Endothelial cell of umbilical vein (primary cell): ENCODE results near the gene IFNA4. TPM values are rescaled to one million over a fixed set of nuclear protein-coding genes. Genes with fewer than 3 reads are reported as not detected.
A peak's percentile ranks its signal among the peaks of the same experiment; 100 is the strongest.
"Not testable (repeated sequence)": the region's sequence is repeated elsewhere in the genome, so short reads cannot be mapped to it uniquely, and the experiment has no call there.

Experiments
- BruUV-seq: library from RNA; stranded (reverse); fragments of 400-500 nt; replicated peaks from 2 replicates; lab custom pipeline; 2021; lab: Mats Ljungman, UMichigan
- CTCF ChIA-PET: fragments of 300-600, 350-600 bp; sonication (Branson Sonifier 250); formaldehyde crosslinking; loops from one replicate; lab custom pipeline; 2021; ENCODE audit warnings: antibody characterized with exemption, inconsistent platforms; lab: Charles Lee
- POLR2A ChIA-PET: fragments of 300-600, 350-600 bp; sonication (Branson Sonifier 250); formaldehyde crosslinking; loops from one replicate; lab custom pipeline; 2021; ENCODE audit warnings: antibody characterized with exemption, inconsistent platforms; lab: Charles Lee
- DNase-seq: peaks from one replicate; pipeline ENCODE4 v3.0.0-alpha.2; 2011; ENCODE audit warnings: low read depth, low spot score
- FAIRE-seq: peaks from 2 replicates; lab custom pipeline; 2011; peaks lifted over from hg19 to GRCh38; lab: Jason Lieb, UNC
- H2AFZ ChIP-seq: 2 replicates; pipeline ENCODE4 v1.6.0; 2012; ENCODE audit warnings: low read depth, low read length, control low read depth, inconsistent platforms
- H3K27ac ChIP-seq: 2 replicates; pipeline ENCODE4 v1.5.1; 2011; ENCODE audit warnings: low read depth, mild to moderate bottlenecking, control low read depth, low read length, moderate library complexity; ENCODE audit not compliant: insufficient read depth
- H3K27me3 ChIP-seq, 2 experiments: 2 replicates each; pipeline versions ENCODE4 v1.6.0 to v1.6.1; 2011; ENCODE audit warnings: low read length in 2 of 2, mixed read lengths in 1 of 2; ENCODE audit not compliant: control insufficient read depth in 2 of 2, insufficient read depth in 2 of 2
- H3K36me3 ChIP-seq, 2 experiments: 2 replicates in 1 of 2; 3 replicates in 1 of 2; pipeline ENCODE4 v1.5.1; 2011; ENCODE audit warnings: low read length in 2 of 2, mild to moderate bottlenecking in 1 of 2, moderate library complexity in 1 of 2; ENCODE audit not compliant: control insufficient read depth in 2 of 2, insufficient read depth in 2 of 2; ENCODE audit errors: extremely low read depth in 1 of 2
- H3K4me1 ChIP-seq: 3 replicates; pipeline ENCODE4 v1.5.1; 2011; ENCODE audit warnings: mild to moderate bottlenecking, low read length; ENCODE audit not compliant: control insufficient read depth, insufficient read depth; ENCODE audit errors: extremely low read depth
- H3K4me2 ChIP-seq: 2 replicates; pipeline ENCODE4 v1.6.1; 2011; ENCODE audit warnings: low read length, control low read depth, mixed read lengths; ENCODE audit not compliant: insufficient read depth
- H3K4me3 ChIP-seq, 3 experiments: fragments of 200-600 bp in 1 of 3; sonication (generic), shearing (Covaris generic) in 1 of 3; replicated peaks in 1 of 3; 2 replicates each; pipeline ENCODE4 v1.5.1; 2011 to 2016; ENCODE audit warnings: control low read depth in 3 of 3, low read length in 3 of 3, mild to moderate bottlenecking in 2 of 3, inconsistent platforms in 1 of 3, low read depth in 1 of 3, moderate library complexity in 1 of 3; ENCODE audit not compliant: insufficient read depth in 1 of 3
- H3K79me2 ChIP-seq: 2 replicates; pipeline ENCODE4 v1.6.0; 2012; ENCODE audit warnings: low read length, inconsistent platforms; ENCODE audit not compliant: control insufficient read depth, insufficient read depth
- H3K9ac ChIP-seq: replicated peaks from 2 replicates; pipeline ENCODE3; 2011; ENCODE audit warnings: low read length, control low read depth; ENCODE audit not compliant: insufficient read depth; ENCODE audit errors: extremely low read depth
- H3K9me1 ChIP-seq: replicated peaks from 3 replicates; pipeline ENCODE4 v1.6.0; 2011; ENCODE audit warnings: mild to moderate bottlenecking, low read length; ENCODE audit not compliant: control insufficient read depth, insufficient read depth; ENCODE audit errors: extremely low read depth
- H3K9me3 ChIP-seq: replicated peaks from 2 replicates; pipeline ENCODE4 v1.5.1; 2012; ENCODE audit warnings: low read length, inconsistent platforms; ENCODE audit not compliant: control insufficient read depth, insufficient read depth
- H4K20me1 ChIP-seq: replicated peaks from 2 replicates; pipeline ENCODE3; 2011; ENCODE audit warnings: mild to moderate bottlenecking, low read length; ENCODE audit not compliant: control insufficient read depth, insufficient read depth; ENCODE audit errors: extremely low read depth
- CTCF ChIP-seq, 2 donors: IDR thresholded peaks; 1 replicate in 1 of 2; 2 replicates in 1 of 2; pipeline ENCODE4 v1.5.1; 2011; ENCODE audit warnings: low read length in 2 of 2, mild to moderate bottlenecking in 2 of 2, moderate library complexity in 2 of 2, control low read depth in 1 of 2, inconsistent platforms in 1 of 2, low read depth in 1 of 2; ENCODE audit not compliant: insufficient read depth in 1 of 2; ENCODE audit errors: extremely low read depth in 1 of 2
- EZH2 ChIP-seq: IDR thresholded peaks from 2 replicates; pipeline ENCODE4 v1.6.1; 2012; ENCODE audit warnings: borderline replicate concordance, low read depth, mild to moderate bottlenecking, moderate library complexity, low read length, inconsistent platforms; ENCODE audit not compliant: severe bottlenecking
- FOS ChIP-seq: IDR thresholded peaks from 2 replicates; pipeline ENCODE4 v1.6.1; 2011; ENCODE audit warnings: mild to moderate bottlenecking, low read length, moderate library complexity, borderline replicate concordance; ENCODE audit not compliant: insufficient read depth
- GATA2 ChIP-seq: IDR thresholded peaks from 2 replicates; pipeline ENCODE4 v1.7.0; 2011; ENCODE audit warnings: low read depth, mild to moderate bottlenecking, moderate library complexity, mixed read lengths, low read length; ENCODE audit not compliant: insufficient read length, insufficient read depth
- JUN ChIP-seq: IDR thresholded peaks from 2 replicates; pipeline ENCODE4 v1.6.1; 2011; ENCODE audit warnings: borderline replicate concordance, low read depth; ENCODE audit not compliant: insufficient read length, insufficient read depth
- MAX ChIP-seq: IDR thresholded peaks from 2 replicates; pipeline ENCODE4 v1.6.1; 2011; ENCODE audit not compliant: insufficient read depth, insufficient read length
- MYC ChIP-seq: IDR thresholded peaks from one replicate; pipeline ENCODE4 v1.6.1; 2011; ENCODE audit warnings: mild to moderate bottlenecking, low read depth, low read length
- POLR2A ChIP-seq: IDR thresholded peaks from 2 replicates; pipeline ENCODE4 v1.6.1; 2012; ENCODE audit warnings: low read depth, mild to moderate bottlenecking, control low read depth, low read length
- POLR2AphosphoS5 ChIP-seq: IDR thresholded peaks from 2 replicates; pipeline ENCODE4 v1.6.1; 2012; ENCODE audit warnings: low read depth, mild to moderate bottlenecking, control low read depth, low read length, moderate library complexity; ENCODE audit not compliant: insufficient read depth
- dilution Hi-C: fragments of 300-500 bp; cut with MboI; formaldehyde crosslinking; loops from one replicate; pipeline ENCODE4 v1.15.0; 2019; ENCODE audit warnings: low sequenced_read_pairs; ENCODE audit not compliant: extremely low pct_ligation_motif_present
- intact Hi-C: fragments of 100-400 bp; cut with micrococcal nuclease; formaldehyde crosslinking; loops from one replicate; pipeline ENCODE4 v1.10.0; 2022
- polyA plus RNA-seq, 4 experiments: library from polyadenylated mRNA; depleted of rRNA in 3 of 4; stranded (reverse) in 3 of 4; unstranded in 1 of 4; fragments of >200 nt; gene quantifications; 2 replicates each; pipeline versions ENCODE4 v1.2.1 to v1.2.3, GENCODE V29; 2011 to 2012; ENCODE audit warnings: missing spikeins in 1 of 4
- total RNA-seq: library from RNA; stranded (reverse); gene quantifications from 2 replicates; pipeline ENCODE4 v1.2.3, GENCODE V29; 2021

IFNA4 gene
- total and polyA plus RNA-seq, 2 donors (not counting 3 experiments of a cell fraction or from before 2014, with no cell fraction given), result not detected

- H3K9ac ChIP-seq, H3K9me3 ChIP-seq, dilution Hi-C loops, H2AFZ ChIP-seq, H3K36me3 ChIP-seq, POLR2A ChIA-PET, H3K27me3 ChIP-seq, H3K4me1 ChIP-seq, H3K4me3 ChIP-seq, H3K4me2 ChIP-seq, H3K27ac ChIP-seq, H3K9me1 ChIP-seq, intact Hi-C loops, BruUV-seq, H3K79me2 ChIP-seq, H4K20me1 ChIP-seq: not testable (repeated sequence)
- CTCF ChIA-PET, result interaction anchor here (0.6 to 2.1 kb wide), 17 partner anchors 9 to 623 kb away, joined by 3 to 15 read pairs (median 4); no protein-coding TSS in a partner anchor
- peak; percentile 29 to 41 for TF ChIP-seq CTCF (IDR thresholded peaks at IDR 0.05; ENCODE audit: extremely low read depth in 1 of 2, insufficient read depth in 1 of 2, low read depth in 1 of 2, low read length in 2 of 2)
- peak; percentile 4 for DNase-seq
- peak; percentile 64 for FAIRE-seq
Measured at GRCh38 chr9:21182810-21183736, 4.3 kb downstream of the IFNA4 start.

- no peaks in the 10 kb centered on the region for H3K9me1 ChIP-seq
- H3K9me3 ChIP-seq, result no peaks in the 10 kb centered on the region
- H3K79me2 ChIP-seq, result no peaks in the 10 kb centered on the region
- H3K4me1 ChIP-seq, result no peaks in the 10 kb centered on the region
- intact Hi-C loops, result no loop called here
- H3K4me3 ChIP-seq, result no peak overlapping the region
- H3K4me2 ChIP-seq, result no peak overlapping the region
- no peaks in the 10 kb centered on the region for H4K20me1 ChIP-seq
- H3K27ac ChIP-seq, result no peak overlapping the region
- ChIA-PET POLR2A (no interaction called here), CTCF (interaction anchor here (1.7 kb wide), 1 partner anchor 8 kb away, joined by 10 read pairs; no protein-coding TSS in a partner anchor)
- H3K27me3 ChIP-seq, result peaks cover 13 to 37% of the 10 kb centered on the region in 2 experiments
- BruUV-seq, result no TSS peak
- dilution Hi-C loops, result no loop called here
- FAIRE-seq (no peak), DNase-seq (no peak)
- no peak overlapping the region for H2AFZ ChIP-seq
- TF ChIP-seq FOS (no peak), MYC (no peak), JUN (no peak), MAX (no peak), CTCF (IDR thresholded peaks at IDR 0.05; ENCODE audit: extremely low read depth in 1 of 2, insufficient read depth in 1 of 2, low read depth in 1 of 2, low read length in 2 of 2) (no peak), POLR2A (no peak), GATA2 (no peak), POLR2AphosphoS5 (no peak), EZH2 (no peak)
- H3K36me3 ChIP-seq, result no peaks in the 10 kb centered on the region
- no peak overlapping the region for H3K9ac ChIP-seq
Measured at GRCh38 chr9:21174671-21175070, 12.7 kb downstream of the IFNA4 start.
